NCI-H82 treated with DMSO at 0.1 percent for 48 hours (cell line): ENCODE results near the gene CCL27.
"Not testable (repeated sequence)": the region's sequence is repeated elsewhere in the genome, so short reads cannot be mapped to it uniquely, and the experiment has no call there.

Source experiments
- DNase-seq: peaks from one replicate; lab custom pipeline; 2025; ENCODE audit not compliant: unreplicated experiment; lab: John Stamatoyannopoulos, UW

The CCL27 gene

GRCh38 chr9:34651876-34652601 is 10.4 kb downstream of the CCL27 start, which contains the start of gene IL11RA:
Gene IL11RA, plus strand, starts transcription at chr9:34652185. Its CDS starts 3,033 bp downstream, at chr9:34655218.
- DNase-seq = no peak

- DNase-seq = no peak
Observed at GRCh38 chr9:34651321-34651720, 11.1 kb downstream of the CCL27 start.

- no peak for DNase-seq
Observed at GRCh38 chr9:34650816-34651215, 11.6 kb downstream of the CCL27 start.

- no peak for DNase-seq
Observed at GRCh38 chr9:34648673-34649072, 13.8 kb downstream of the CCL27 start.

- DNase-seq = no peak
Observed at GRCh38 chr9:34647651-34648050, 14.8 kb downstream of the CCL27 start.

GRCh38 chr9:34647084-34647403 is 15.4 kb downstream of the CCL27 start:
- DNase-seq = no peak

- peak; percentile 67 for DNase-seq
Observed at GRCh38 chr9:34646211-34647083, 16.0 kb downstream of the CCL27 start, which contains the start of gene GALT. Gene GALT, plus strand, starts transcription at chr9:34646675. Its CDS starts 30 bp downstream, at chr9:34646705.

- DNase-seq = no peak
Observed at GRCh38 chr9:34644766-34645314, 17.6 kb downstream of the CCL27 start.

- DNase-seq = no peak
Observed at GRCh38 chr9:34642679-34643078, 19.8 kb downstream of the CCL27 start.

- DNase-seq = not testable (repeated sequence)
Observed at GRCh38 chr9:34639322-34639721, 23.1 kb downstream of the CCL27 start.

- DNase-seq = no peak
Observed at GRCh38 chr9:34638138-34638445, 24.4 kb downstream of the CCL27 start.

GRCh38 chr9:34637356-34638137 is 24.9 kb downstream of the CCL27 start, which contains the start of gene SIGMAR1:
Gene SIGMAR1, minus strand, starts transcription at chr9:34637787. Its CDS starts 90 bp downstream, at chr9:34637697.
- peak; percentile 64 for DNase-seq

GRCh38 chr9:34636791-34637355 is 25.6 kb downstream of the CCL27 start:
- no peak for DNase-seq

GRCh38 chr9:34635556-34635955 is 26.9 kb downstream of the CCL27 start:
- DNase-seq = no peak

GRCh38 chr9:34634551-34635248 is 27.8 kb downstream of the CCL27 start:
- DNase-seq = no peak

GRCh38 chr9:34633851-34634550 is 28.5 kb downstream of the CCL27 start:
- DNase-seq = peak; percentile 65

GRCh38 chr9:34633166-34633565 is 29.3 kb downstream of the CCL27 start:
- DNase-seq = no peak

- DNase-seq = no peak
Observed at GRCh38 chr9:34630402-34631154, 31.9 kb downstream of the CCL27 start.

- DNase-seq = no peak
Observed at GRCh38 chr9:34629491-34629808, 33.0 kb downstream of the CCL27 start.
